ENCODE measurements around the gene CLPSL1. TPM values are rescaled to one million over a fixed set of nuclear protein-coding genes. Genes with fewer than 3 reads are reported as not detected.

The CLPSL1 gene
- total and polyA plus RNA-seq, 4 donors: not detected

DNA sequence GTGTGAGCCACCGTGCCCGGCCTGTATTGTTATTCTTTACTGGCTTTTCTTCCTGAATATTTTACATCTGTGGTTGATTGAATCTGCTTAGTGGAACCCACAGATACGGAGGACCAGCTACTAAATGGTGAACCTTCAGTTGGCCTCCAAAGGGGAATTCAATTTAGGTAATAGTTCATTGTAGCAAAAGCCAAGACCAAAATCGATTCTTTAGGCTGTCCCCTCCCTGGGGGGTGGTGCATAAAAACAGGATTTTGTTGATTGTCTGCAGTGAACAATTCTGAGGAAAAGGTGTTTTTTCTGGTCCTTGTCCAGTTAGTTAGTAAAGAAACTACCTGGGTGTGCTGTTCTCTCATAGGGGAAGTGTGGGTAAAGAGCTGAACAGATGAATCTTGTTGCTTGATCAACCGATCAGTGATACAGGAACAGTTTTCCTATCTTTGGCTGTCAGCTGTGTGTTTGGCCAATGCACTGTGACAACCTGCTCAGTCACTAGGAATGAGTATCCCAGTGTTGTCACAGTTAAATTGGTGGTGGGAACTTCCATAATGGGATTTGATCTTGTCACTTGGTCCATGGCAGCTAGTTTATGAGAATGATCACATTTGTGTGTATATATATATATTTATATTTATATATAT is 43.9 kb downstream of the CLPSL1 start:
- Histone ChIP-seq H3K27ac (ENCODE audit: low read depth in 1 of 2, low read length in 1 of 2) (no peak overlapping the region), H3K4me3 (no peak overlapping the region), H3K4me1 (ENCODE audit: control insufficient read depth in 5 of 5, insufficient read depth in 5 of 5, low read length in 5 of 5) (no peaks in the 10 kb centered on the region), H3K27me3 (ENCODE audit: control insufficient read depth in 3 of 3, insufficient read depth in 3 of 3, low read length in 2 of 3) (no peaks in the 10 kb centered on the region), H3K36me3 (ENCODE audit: control insufficient read depth in 4 of 4, insufficient read depth in 4 of 4, low read length in 4 of 4) (no peaks in the 10 kb centered on the region), H3K9me3 (ENCODE audit: control insufficient read depth in 4 of 4, insufficient read depth in 3 of 4, low read length in 3 of 4) (no peaks in the 10 kb centered on the region), H3K9ac (ENCODE audit: insufficient read depth in 1 of 2, low read length in 2 of 2) (no peak overlapping the region)
- ATAC-seq (ENCODE audit: insufficient read depth, low FRiP score) (no peak), DNase-seq (no peak)
- TF ChIP-seq, protein P1, sequence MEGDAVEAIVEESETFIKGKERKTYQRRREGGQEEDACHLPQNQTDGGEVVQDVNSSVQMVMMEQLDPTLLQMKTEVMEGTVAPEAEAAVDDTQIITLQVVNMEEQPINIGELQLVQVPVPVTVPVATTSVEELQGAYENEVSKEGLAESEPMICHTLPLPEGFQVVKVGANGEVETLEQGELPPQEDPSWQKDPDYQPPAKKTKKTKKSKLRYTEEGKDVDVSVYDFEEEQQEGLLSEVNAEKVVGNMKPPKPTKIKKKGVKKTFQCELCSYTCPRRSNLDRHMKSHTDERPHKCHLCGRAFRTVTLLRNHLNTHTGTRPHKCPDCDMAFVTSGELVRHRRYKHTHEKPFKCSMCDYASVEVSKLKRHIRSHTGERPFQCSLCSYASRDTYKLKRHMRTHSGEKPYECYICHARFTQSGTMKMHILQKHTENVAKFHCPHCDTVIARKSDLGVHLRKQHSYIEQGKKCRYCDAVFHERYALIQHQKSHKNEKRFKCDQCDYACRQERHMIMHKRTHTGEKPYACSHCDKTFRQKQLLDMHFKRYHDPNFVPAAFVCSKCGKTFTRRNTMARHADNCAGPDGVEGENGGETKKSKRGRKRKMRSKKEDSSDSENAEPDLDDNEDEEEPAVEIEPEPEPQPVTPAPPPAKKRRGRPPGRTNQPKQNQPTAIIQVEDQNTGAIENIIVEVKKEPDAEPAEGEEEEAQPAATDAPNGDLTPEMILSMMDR (IDR thresholded peaks at IDR 0.05; ENCODE audit: control extremely low read depth, extremely low read depth): no peak
- 83 to 84% methylated on average over 5 of the region's 5 CpGs for WGBS, 2 donors

DNA sequence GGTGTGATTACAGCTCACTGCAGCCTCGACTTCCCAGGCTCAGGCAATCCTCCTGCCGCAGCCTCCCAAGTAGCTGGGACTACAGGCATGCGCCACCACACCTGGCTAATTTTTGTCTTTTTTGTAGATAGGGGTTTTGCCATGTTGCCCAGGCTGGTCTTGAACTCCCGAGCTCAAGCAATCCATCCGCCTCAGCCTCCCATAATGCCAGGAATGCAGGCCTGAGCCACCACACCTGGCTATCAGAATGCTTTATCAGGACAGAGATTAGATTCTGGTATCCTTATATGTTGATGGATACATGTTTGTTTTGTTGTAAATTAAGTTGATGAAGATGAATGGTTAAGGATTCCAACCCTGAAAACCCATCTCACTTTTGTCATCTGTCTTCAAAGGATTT is 48.5 kb downstream of the CLPSL1 start:
- H3K27ac ChIP-seq (ENCODE audit: low read depth in 1 of 2, low read length in 1 of 2): no peak overlapping the region
- H3K9me3 ChIP-seq (ENCODE audit: control insufficient read depth in 4 of 4, insufficient read depth in 3 of 4, low read length in 3 of 4): no peaks in the 10 kb centered on the region
- DNase-seq: no peak
- no peaks in the 10 kb centered on the region for H3K4me1 ChIP-seq (ENCODE audit: control insufficient read depth in 5 of 5, insufficient read depth in 5 of 5, low read length in 5 of 5)
- no peak overlapping the region for H3K4me3 ChIP-seq
- ATAC-seq (ENCODE audit: insufficient read depth, low FRiP score): no peak
- H3K27me3 ChIP-seq (ENCODE audit: control insufficient read depth in 3 of 3, insufficient read depth in 3 of 3, low read length in 2 of 3): no peaks in the 10 kb centered on the region
- TF ChIP-seq, protein P1 (IDR thresholded peaks at IDR 0.05; ENCODE audit: control extremely low read depth, extremely low read depth): no peak
- peaks cover 0 to 4% (median under 1%) of the 10 kb centered on the region in 4 donors for H3K36me3 ChIP-seq (ENCODE audit: control insufficient read depth in 4 of 4, insufficient read depth in 4 of 4, low read length in 4 of 4)
- H3K9ac ChIP-seq (ENCODE audit: insufficient read depth in 1 of 2, low read length in 2 of 2): no peak overlapping the region
- 94 to 99% methylated on average over 5 of the region's 5 CpGs for WGBS, 2 donors

DNA sequence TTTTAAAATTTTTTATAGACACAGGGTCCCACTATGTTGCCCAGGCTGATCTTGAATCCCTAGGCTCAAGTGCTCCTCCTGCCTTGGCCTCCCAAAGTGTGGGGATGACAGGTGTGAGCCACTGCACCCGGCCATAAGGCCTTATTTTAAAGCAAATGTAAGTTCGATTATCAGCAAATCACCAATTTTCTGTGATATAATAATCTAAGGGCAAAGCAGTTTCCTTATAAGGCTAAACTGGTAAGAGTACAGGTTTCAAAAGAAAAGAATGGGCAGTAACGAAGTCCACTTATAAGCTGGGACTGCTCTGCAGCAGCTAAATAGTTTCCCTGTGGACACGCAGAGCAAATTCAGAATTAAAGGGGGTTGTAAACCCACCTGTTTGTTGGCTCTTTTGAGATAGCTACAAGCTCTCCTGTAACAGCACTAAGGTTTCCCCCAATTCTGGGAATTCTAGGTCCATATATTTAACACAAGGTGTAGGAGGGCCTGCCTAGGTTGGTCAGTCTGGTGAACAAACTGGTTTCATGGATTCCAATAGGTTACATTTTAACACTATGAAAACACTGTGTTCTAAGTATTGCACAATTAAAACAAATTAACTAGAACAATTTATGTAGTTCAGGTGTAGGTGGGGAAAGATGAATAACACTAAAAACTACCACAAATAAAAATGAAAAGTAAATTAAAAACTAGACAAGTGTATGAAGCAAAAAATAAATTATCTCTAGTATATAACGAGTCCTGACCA is 50.6 kb downstream of the CLPSL1 start:
- Histone ChIP-seq H3K27me3 (ENCODE audit: control insufficient read depth in 3 of 3, insufficient read depth in 3 of 3, low read length in 2 of 3) (no peaks in the 10 kb centered on the region), H3K27ac (ENCODE audit: low read depth in 1 of 2, low read length in 1 of 2) (no peak overlapping the region), H3K4me1 (ENCODE audit: control insufficient read depth in 5 of 5, insufficient read depth in 5 of 5, low read length in 5 of 5) (no peaks in the 10 kb centered on the region), H3K9me3 (ENCODE audit: control insufficient read depth in 4 of 4, insufficient read depth in 3 of 4, low read length in 3 of 4) (no peaks in the 10 kb centered on the region), H3K4me3 (no peak overlapping the region), H3K9ac (ENCODE audit: insufficient read depth in 1 of 2, low read length in 2 of 2) (no peak overlapping the region), H3K36me3 (ENCODE audit: control insufficient read depth in 4 of 4, insufficient read depth in 4 of 4, low read length in 4 of 4) (peaks cover 2 to 9% (median 4%) of the 10 kb centered on the region in 4 donors)
- TF ChIP-seq, protein P1 (IDR thresholded peaks at IDR 0.05; ENCODE audit: control extremely low read depth, extremely low read depth): no peak
- ATAC-seq (ENCODE audit: insufficient read depth, low FRiP score): no peak
- 81 to 91% methylated on average over 5 of the region's 5 CpGs for WGBS, 2 donors
- peak in 1 of 3 donors; percentile 1 for DNase-seq
